ENCODE data around the gene CAB39L. TPM values are rescaled to one million over a fixed set of nuclear protein-coding genes. Genes with fewer than 3 reads are reported as not detected.

Gene CAB39L
- total and polyA plus RNA-seq, 2 experiments from 2014 or later, result 6.1 to 7.3 TPM

- H4K20me1 ChIP-seq (ENCODE audit: insufficient read depth), result no peaks in the 10 kb centered on the region
- no peaks in the 10 kb centered on the region for H3K27me3 ChIP-seq (replicated peaks; ENCODE audit: insufficient read depth)
- H3K9me3 ChIP-seq (ENCODE audit: low read depth), result no peaks in the 10 kb centered on the region
- no peak for TF ChIP-seq EZH2 (IDR thresholded peaks at IDR 0.05; ENCODE audit: insufficient read depth, poor library complexity, severe bottlenecking)
- TF ChIP-seq EZH2phosphoT487 (IDR thresholded peaks at IDR 0.05; ENCODE audit: insufficient read depth, low read depth), result no peak
- peaks cover 8% of the 10 kb centered on the region; the same call in 1 of the 2 replicates for H3F3A ChIP-seq (ENCODE audit: insufficient read depth)
- H2AFZ ChIP-seq, result no peak overlapping the region
- H3K79me2 ChIP-seq (ENCODE audit: insufficient read depth), result no peaks in the 10 kb centered on the region
- peak; percentile 88 for DNase-seq
- no peak overlapping the region for H3K27ac ChIP-seq
- WGBS, 2 experiments (ENCODE audit: low coverage in 1 of 2, low lambda C conversion rate in 2 of 2, missing lambda C conversion rate in 2 of 2), result 34 to 41% methylated on average over 4 of the region's 4 CpGs
- no peak overlapping the region for H3K4me3 ChIP-seq
- in situ Hi-C loops (cut with MboI), result no loop called here
- no peaks in the 10 kb centered on the region for H3K36me3 ChIP-seq (ENCODE audit: low read depth)
- peak overlapping the region; percentile 27 for H3K4me2 ChIP-seq (ENCODE audit: unreplicated experiment)
- H3K9me2 ChIP-seq (ENCODE audit: insufficient read depth), result no peaks in the 10 kb centered on the region
- peaks cover 23% of the 10 kb centered on the region for H3K4me1 ChIP-seq (ENCODE audit: insufficient read depth)
- no peak overlapping the region for H3K9ac ChIP-seq
Measured at GRCh38 chr13:49374585-49375290, 69.1 kb downstream of the CAB39L start.

- H3K36me3 ChIP-seq (ENCODE audit: low read depth), result no peaks in the 10 kb centered on the region
- 96 to 97% methylated on average over 2 of the region's 2 CpGs for WGBS, 2 experiments (ENCODE audit: low coverage in 1 of 2, low lambda C conversion rate in 2 of 2, missing lambda C conversion rate in 2 of 2)
- no peaks in the 10 kb centered on the region for H3K9me2 ChIP-seq (ENCODE audit: insufficient read depth)
- no peaks in the 10 kb centered on the region for H3K79me2 ChIP-seq (ENCODE audit: insufficient read depth)
- H3K4me1 ChIP-seq (ENCODE audit: insufficient read depth), result peaks cover 23% of the 10 kb centered on the region
- no peaks in the 10 kb centered on the region for H3K27me3 ChIP-seq (replicated peaks; ENCODE audit: insufficient read depth)
- H2AFZ ChIP-seq, result no peak overlapping the region
- no peak overlapping the region for H3K9ac ChIP-seq
- no peak for TF ChIP-seq EZH2 (IDR thresholded peaks at IDR 0.05; ENCODE audit: insufficient read depth, poor library complexity, severe bottlenecking)
- no peak for TF ChIP-seq EZH2phosphoT487 (IDR thresholded peaks at IDR 0.05; ENCODE audit: insufficient read depth, low read depth)
- no peak overlapping the region for H3K4me3 ChIP-seq
- H3K9me3 ChIP-seq (ENCODE audit: low read depth), result no peaks in the 10 kb centered on the region
- no peak overlapping the region for H3K27ac ChIP-seq
- peaks cover 8% of the 10 kb centered on the region; the same call in 1 of the 2 replicates for H3F3A ChIP-seq (ENCODE audit: insufficient read depth)
- H3K4me2 ChIP-seq (ENCODE audit: unreplicated experiment), result peak overlapping the region; percentile 27
- in situ Hi-C loops (cut with MboI), result no loop called here
- peak; percentile 14 for DNase-seq
- H4K20me1 ChIP-seq (ENCODE audit: insufficient read depth), result no peaks in the 10 kb centered on the region
Measured at GRCh38 chr13:49373716-49374115, 70.1 kb downstream of the CAB39L start.

- in situ Hi-C loops (cut with MboI), result no loop called here
- peaks cover 16% of the 10 kb centered on the region; the same call in 1 of the 2 replicates for H3F3A ChIP-seq (ENCODE audit: insufficient read depth)
- TF ChIP-seq EZH2phosphoT487 (IDR thresholded peaks at IDR 0.05; ENCODE audit: insufficient read depth, low read depth) (no peak), EZH2 (IDR thresholded peaks at IDR 0.05; ENCODE audit: insufficient read depth, poor library complexity, severe bottlenecking) (no peak)
Measured at GRCh38 chr13:49371943-49372613, 71.8 kb downstream of the CAB39L start.

DNA sequence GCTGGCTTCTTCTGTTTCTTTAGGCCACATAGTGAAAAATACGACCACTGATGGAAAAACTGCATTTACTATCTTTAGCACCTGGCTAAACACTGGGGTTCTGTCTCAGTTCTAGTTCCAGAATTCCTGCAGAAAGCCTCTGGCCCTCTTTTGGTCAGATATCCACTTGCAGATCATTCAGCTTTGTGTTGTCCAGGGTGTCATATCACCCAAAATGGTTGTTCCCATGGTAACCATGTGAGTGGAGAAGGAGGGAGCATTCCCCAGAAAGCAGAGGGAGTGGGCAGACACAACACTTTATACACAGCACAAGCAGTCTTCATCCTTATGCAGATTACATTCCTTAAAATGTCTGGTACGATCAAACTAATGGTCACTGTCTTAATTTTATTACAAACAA, 73.5 kb downstream of the CAB39L start:
- Histone ChIP-seq H3K79me2 (ENCODE audit: insufficient read depth) (no peaks in the 10 kb centered on the region), H3K36me3 (ENCODE audit: low read depth) (no peaks in the 10 kb centered on the region), H3F3A (ENCODE audit: insufficient read depth) (peaks cover 16% of the 10 kb centered on the region; the same call in 1 of the 2 replicates), H3K27ac (no peak overlapping the region), H3K4me2 (ENCODE audit: unreplicated experiment) (no peak overlapping the region), H3K4me1 (ENCODE audit: insufficient read depth) (peaks cover 42% of the 10 kb centered on the region), H3K27me3 (replicated peaks; ENCODE audit: insufficient read depth) (no peaks in the 10 kb centered on the region), H3K4me3 (no peak overlapping the region), H3K9me3 (ENCODE audit: low read depth) (no peaks in the 10 kb centered on the region), H2AFZ (no peak overlapping the region), H3K9ac (no peak overlapping the region), H3K9me2 (ENCODE audit: insufficient read depth) (no peaks in the 10 kb centered on the region), H4K20me1 (ENCODE audit: insufficient read depth) (no peaks in the 10 kb centered on the region)
- no peak for DNase-seq
- 98 to 100% methylated on average over 2 of the region's 2 CpGs for WGBS, 2 experiments (ENCODE audit: low coverage in 1 of 2, low lambda C conversion rate in 2 of 2, missing lambda C conversion rate in 2 of 2)
- in situ Hi-C loops (cut with MboI), result no loop called here
- TF ChIP-seq EZH2 (IDR thresholded peaks at IDR 0.05; ENCODE audit: insufficient read depth, poor library complexity, severe bottlenecking), result no peak
- no peak for TF ChIP-seq EZH2phosphoT487 (IDR thresholded peaks at IDR 0.05; ENCODE audit: insufficient read depth, low read depth)

More at GRCh38 chr13:49371943-49372613, 71.8 kb downstream of the CAB39L start:
- no peaks in the 10 kb centered on the region for H3K27me3 ChIP-seq (replicated peaks; ENCODE audit: insufficient read depth)
- H3K36me3 ChIP-seq (ENCODE audit: low read depth), result no peaks in the 10 kb centered on the region
- no peak overlapping the region for H3K4me2 ChIP-seq (ENCODE audit: unreplicated experiment)
- no peak overlapping the region for H2AFZ ChIP-seq
- 64 to 80% methylated on average over 4 of the region's 4 CpGs for WGBS, 2 experiments (ENCODE audit: low coverage in 1 of 2, low lambda C conversion rate in 2 of 2, missing lambda C conversion rate in 2 of 2)
- no peak for DNase-seq
- no peaks in the 10 kb centered on the region for H3K9me3 ChIP-seq (ENCODE audit: low read depth)
- H3K79me2 ChIP-seq (ENCODE audit: insufficient read depth), result no peaks in the 10 kb centered on the region
- H3K9ac ChIP-seq, result no peak overlapping the region
- H3K9me2 ChIP-seq (ENCODE audit: insufficient read depth), result no peaks in the 10 kb centered on the region
- H3K27ac ChIP-seq, result no peak overlapping the region
- H3K4me3 ChIP-seq, result no peak overlapping the region
- H4K20me1 ChIP-seq (ENCODE audit: insufficient read depth), result no peaks in the 10 kb centered on the region
- H3K4me1 ChIP-seq (ENCODE audit: insufficient read depth), result peaks cover 38% of the 10 kb centered on the region

Data from GM23248 (cell line).